ENCODE data around the gene FES.

- TF ChIP-seq EZH2 (IDR thresholded peaks at IDR 0.05; ENCODE audit: insufficient read depth, poor library complexity, severe bottlenecking), result no peak
- TF ChIP-seq EZH2phosphoT487 (IDR thresholded peaks at IDR 0.05; ENCODE audit: insufficient read depth, low read depth), result no peak
Measured at GRCh38 chr15:90866800-90867199, 17.5 kb upstream of the FES start.
